Kidney epithelial cell (primary cell): ENCODE data around the gene WNT7A. TPM values are rescaled to one million over a fixed set of nuclear protein-coding genes. Genes with fewer than 3 reads are reported as not detected.

Experiments used
- DNase-seq: peaks from one replicate; pipeline ENCODE4 v3.0.0-alpha.2; 2010; ENCODE audit warnings: low read depth
- H3K27me3 ChIP-seq: 2 replicates; pipeline ENCODE4 v1.6.0; 2011; ENCODE audit warnings: low read length; ENCODE audit not compliant: control insufficient read depth, insufficient read depth
- H3K36me3 ChIP-seq: 2 replicates; pipeline ENCODE4 v1.5.1; 2011; ENCODE audit warnings: low read length; ENCODE audit not compliant: control insufficient read depth, insufficient read depth
- H3K4me3 ChIP-seq: 2 replicates; pipeline ENCODE4 v1.5.1; 2011; ENCODE audit warnings: low read depth, mild to moderate bottlenecking, control low read depth, low read length
- total RNA-seq: library from RNA; depleted of rRNA; stranded (reverse); fragments of >200 nt; gene quantifications from 2 replicates; pipeline ENCODE4 v1.2.3, GENCODE V29; 2015
- TF ChIP-seq, protein P1 (sequence below): IDR thresholded peaks from 2 replicates; pipeline ENCODE4 v1.5.1; 2011; ENCODE audit warnings: mild to moderate bottlenecking, moderate library complexity, low read length, control low read depth, inconsistent platforms; ENCODE audit not compliant: insufficient read depth, poor library complexity, severe bottlenecking

The WNT7A gene
- total RNA-seq, 1 donor from 2014 or later: 14.4 TPM

DNA sequence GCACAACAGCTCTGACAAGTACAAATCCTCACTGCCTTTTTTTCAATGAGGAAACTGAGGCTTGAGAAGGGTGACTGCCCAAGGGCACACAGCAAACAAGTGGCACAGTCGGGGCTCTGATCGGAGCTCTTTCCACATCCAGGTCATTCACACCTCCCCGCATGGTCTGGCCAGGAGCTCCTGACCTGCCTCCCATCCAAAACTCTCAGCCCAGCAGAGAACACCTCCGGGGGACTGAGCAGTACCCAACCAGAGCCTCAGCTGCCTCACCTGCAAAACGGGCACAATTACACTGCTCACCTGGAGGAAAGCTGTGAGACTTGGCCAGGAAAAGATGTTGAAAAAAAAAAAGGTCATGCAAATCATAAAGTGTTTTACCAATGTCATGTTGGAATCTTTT, 36.5 kb downstream of the WNT7A start:
- no peaks in the 10 kb centered on the region for H3K36me3 ChIP-seq

DNA sequence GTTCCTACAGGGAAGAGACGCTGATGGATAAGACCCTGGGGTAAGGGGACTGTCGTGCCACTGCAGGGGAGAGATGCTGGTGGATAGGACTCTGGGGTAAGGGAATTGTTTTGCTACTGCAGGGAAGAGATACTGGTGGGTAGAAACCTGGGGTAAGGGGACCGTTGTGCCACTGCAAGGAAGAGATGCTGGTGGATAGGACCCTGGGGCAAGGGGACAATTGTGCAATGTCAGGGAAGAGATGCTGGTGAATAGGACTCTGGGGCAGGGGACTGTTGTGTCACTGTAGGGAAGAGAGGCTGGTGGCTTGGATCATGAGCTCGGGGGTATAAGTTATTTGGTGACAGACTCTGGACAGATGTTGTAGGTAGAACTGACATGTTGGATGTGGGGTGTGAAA, 37.6 kb downstream of the WNT7A start:
- TF ChIP-seq, protein P1, sequence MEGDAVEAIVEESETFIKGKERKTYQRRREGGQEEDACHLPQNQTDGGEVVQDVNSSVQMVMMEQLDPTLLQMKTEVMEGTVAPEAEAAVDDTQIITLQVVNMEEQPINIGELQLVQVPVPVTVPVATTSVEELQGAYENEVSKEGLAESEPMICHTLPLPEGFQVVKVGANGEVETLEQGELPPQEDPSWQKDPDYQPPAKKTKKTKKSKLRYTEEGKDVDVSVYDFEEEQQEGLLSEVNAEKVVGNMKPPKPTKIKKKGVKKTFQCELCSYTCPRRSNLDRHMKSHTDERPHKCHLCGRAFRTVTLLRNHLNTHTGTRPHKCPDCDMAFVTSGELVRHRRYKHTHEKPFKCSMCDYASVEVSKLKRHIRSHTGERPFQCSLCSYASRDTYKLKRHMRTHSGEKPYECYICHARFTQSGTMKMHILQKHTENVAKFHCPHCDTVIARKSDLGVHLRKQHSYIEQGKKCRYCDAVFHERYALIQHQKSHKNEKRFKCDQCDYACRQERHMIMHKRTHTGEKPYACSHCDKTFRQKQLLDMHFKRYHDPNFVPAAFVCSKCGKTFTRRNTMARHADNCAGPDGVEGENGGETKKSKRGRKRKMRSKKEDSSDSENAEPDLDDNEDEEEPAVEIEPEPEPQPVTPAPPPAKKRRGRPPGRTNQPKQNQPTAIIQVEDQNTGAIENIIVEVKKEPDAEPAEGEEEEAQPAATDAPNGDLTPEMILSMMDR: no peak
- no peak for DNase-seq
- Histone ChIP-seq H3K36me3 (no peaks in the 10 kb centered on the region), H3K27me3 (no peaks in the 10 kb centered on the region), H3K4me3 (no peak overlapping the region)

More for the DNA sequence above, 36.5 kb downstream of the WNT7A start:
- no peak overlapping the region for H3K4me3 ChIP-seq
- TF ChIP-seq, protein P1: no peak
- DNase-seq: no peak
- no peaks in the 10 kb centered on the region for H3K27me3 ChIP-seq

DNA sequence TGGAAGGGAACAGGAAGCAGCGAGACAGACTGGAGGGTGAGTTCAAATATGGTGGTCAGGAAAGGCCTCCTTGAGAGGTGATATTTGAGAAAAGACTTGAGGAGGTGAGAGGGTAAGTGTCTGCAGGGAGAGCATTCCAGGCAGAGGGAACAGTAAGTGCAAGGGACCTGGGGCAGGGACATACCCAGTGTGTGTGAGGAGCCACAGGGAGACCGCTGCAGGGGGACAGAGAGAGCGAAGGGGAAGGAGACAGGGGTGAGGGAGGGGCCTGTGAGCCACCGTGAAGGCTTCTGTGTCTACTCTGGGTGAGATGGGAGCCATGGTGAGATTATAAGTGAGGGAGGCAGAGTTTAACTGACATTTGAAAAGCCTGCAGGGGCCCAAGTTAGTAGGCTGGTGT, 38.0 kb downstream of the WNT7A start:
- TF ChIP-seq, protein P1: no peak
- DNase-seq: no peak
- Histone ChIP-seq H3K4me3 (no peak overlapping the region), H3K27me3 (no peaks in the 10 kb centered on the region), H3K36me3 (no peaks in the 10 kb centered on the region)

DNA sequence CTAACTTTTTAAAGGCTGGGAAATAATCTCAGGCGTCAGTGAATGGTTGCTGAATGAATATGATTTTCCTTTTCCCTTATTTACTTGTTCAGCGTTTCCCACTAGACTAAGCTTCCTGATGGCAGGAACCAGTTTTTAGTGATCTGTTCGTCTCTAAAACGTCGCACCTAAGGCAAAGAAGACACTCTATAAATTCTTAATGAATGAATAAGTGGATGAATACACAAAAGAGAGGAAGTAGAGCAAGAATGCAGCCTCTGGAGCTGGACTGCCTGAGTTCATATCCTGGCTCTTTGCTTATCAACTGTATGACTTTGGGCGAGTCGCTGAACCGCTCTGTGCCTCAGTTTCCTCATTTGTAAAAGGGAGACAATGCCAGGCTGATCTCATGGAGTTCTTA, 38.7 kb downstream of the WNT7A start:
- TF ChIP-seq, protein P1: no peak
- H3K4me3 ChIP-seq: no peak overlapping the region
- no peaks in the 10 kb centered on the region for H3K27me3 ChIP-seq
- no peak for DNase-seq
- H3K36me3 ChIP-seq: no peaks in the 10 kb centered on the region

GRCh38 chr3:13840456-13840855, 39.4 kb downstream of the WNT7A start:
- no peak overlapping the region for H3K4me3 ChIP-seq
- DNase-seq: no peak
- H3K36me3 ChIP-seq: no peaks in the 10 kb centered on the region
- H3K27me3 ChIP-seq: no peaks in the 10 kb centered on the region
- TF ChIP-seq, protein P1: no peak

- DNase-seq: no peak
- no peaks in the 10 kb centered on the region for H3K27me3 ChIP-seq
Measured at GRCh38 chr3:13839726-13840340, 40.0 kb downstream of the WNT7A start.

More at GRCh38 chr3:13839726-13840340, 40.0 kb downstream of the WNT7A start:
- TF ChIP-seq, protein P1: no peak
- no peak overlapping the region for H3K4me3 ChIP-seq
- no peaks in the 10 kb centered on the region for H3K36me3 ChIP-seq
